ENCODE data around the gene TRPV6.

- TF ChIP-seq EZH2phosphoT487 (conservative IDR thresholded peaks at IDR 0.05; ENCODE audit: low read length) (no peak), CTCF (IDR thresholded peaks at IDR 0.05; ENCODE audit: insufficient read depth, low read length, poor library complexity, severe bottlenecking) (no peak)
Observed at GRCh38 chr7:142859829-142860228, 25.7 kb downstream of the TRPV6 start.
